ENCODE measurements around the gene HOXB8.

DNA sequence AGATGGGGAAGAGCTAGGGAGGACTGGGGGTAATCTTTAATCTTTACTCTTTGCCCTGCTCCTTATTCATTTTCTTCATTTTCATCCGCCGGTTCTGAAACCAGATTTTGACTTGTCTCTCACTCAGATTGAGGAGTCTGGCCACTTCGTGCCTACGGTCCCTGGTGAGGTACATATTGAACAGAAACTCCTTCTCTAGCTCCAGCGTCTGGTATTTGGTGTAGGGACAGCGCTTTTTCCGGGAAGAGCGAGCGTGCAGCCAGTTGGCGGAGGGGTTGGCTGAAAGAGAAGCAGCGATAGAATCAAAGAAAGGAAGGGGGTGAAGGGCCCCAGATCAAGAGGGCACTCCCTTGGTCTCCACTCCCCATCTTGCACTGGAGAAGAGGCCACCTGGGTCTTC is 7.8 kb upstream of the HOXB8 start:
- TF ChIP-seq EZH2 (IDR thresholded peaks at IDR 0.05) (no peak), EZH2phosphoT487 (IDR thresholded peaks at IDR 0.05) (no peak)
- TF ChIP-seq, protein P1, sequence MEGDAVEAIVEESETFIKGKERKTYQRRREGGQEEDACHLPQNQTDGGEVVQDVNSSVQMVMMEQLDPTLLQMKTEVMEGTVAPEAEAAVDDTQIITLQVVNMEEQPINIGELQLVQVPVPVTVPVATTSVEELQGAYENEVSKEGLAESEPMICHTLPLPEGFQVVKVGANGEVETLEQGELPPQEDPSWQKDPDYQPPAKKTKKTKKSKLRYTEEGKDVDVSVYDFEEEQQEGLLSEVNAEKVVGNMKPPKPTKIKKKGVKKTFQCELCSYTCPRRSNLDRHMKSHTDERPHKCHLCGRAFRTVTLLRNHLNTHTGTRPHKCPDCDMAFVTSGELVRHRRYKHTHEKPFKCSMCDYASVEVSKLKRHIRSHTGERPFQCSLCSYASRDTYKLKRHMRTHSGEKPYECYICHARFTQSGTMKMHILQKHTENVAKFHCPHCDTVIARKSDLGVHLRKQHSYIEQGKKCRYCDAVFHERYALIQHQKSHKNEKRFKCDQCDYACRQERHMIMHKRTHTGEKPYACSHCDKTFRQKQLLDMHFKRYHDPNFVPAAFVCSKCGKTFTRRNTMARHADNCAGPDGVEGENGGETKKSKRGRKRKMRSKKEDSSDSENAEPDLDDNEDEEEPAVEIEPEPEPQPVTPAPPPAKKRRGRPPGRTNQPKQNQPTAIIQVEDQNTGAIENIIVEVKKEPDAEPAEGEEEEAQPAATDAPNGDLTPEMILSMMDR (IDR thresholded peaks at IDR 0.05): no peak
